HG03095 (cell line): ENCODE measurements around the gene SRSF4.
"Not testable (repeated sequence)": the region's sequence is repeated elsewhere in the genome, so short reads cannot be mapped to it uniquely, and the experiment has no call there.

ENCODE experiments used
- ATAC-seq: cut with Tn5 transposase; IDR thresholded peaks from one replicate; pipeline ENCODE4 v1.9.1; 2021; ENCODE audit warnings: moderate library complexity; ENCODE audit not compliant: unreplicated experiment

SRSF4 gene

DNA sequence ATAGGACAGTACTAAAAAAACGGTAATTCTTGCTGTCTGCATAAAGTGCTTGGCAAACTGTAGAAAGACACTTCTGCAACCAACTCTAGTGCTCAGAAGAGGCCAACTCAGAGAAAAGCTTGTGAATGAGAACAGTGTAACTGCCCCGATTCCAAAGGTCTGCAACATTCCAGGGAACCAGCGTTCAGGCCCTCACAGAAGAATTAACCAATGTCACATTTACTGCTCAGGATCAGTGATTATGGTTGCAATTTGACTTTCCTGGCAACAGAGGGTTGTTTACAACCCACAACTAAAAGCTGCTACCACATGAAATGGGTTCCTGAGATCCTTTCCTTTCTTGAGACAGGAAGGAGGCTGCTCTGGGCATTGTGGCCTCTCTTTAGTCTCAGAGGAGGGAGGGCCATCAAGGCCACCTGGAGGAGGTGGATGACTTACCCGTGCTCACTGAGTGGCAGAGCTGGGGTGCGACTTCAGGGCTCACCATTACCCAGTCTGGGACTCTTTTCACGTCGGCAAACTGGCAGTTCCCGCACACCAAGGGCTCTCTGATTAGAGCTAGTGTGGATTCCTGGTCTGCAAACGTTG, 15.3 kb downstream of the SRSF4 start:
- ATAC-seq: no peak

DNA sequence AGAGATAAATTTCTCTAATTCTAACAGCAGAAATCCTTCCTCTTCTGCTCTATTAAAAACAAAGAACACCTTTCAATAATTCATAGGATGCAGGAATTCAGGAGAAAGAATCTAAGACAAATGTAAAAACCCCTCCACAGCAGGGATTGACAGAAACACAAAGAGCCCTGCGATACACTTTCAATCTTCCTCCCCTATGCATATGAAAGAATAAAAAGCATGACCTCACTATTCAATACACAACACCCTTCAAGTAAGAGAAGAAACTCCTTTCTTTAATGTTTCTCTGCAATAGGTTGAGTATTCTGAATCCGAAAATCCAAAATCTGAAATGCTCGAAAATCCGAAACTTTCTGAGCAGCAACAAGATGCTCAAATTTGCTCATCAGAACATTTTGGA, 17.1 kb downstream of the SRSF4 start:
- no peak for ATAC-seq

DNA sequence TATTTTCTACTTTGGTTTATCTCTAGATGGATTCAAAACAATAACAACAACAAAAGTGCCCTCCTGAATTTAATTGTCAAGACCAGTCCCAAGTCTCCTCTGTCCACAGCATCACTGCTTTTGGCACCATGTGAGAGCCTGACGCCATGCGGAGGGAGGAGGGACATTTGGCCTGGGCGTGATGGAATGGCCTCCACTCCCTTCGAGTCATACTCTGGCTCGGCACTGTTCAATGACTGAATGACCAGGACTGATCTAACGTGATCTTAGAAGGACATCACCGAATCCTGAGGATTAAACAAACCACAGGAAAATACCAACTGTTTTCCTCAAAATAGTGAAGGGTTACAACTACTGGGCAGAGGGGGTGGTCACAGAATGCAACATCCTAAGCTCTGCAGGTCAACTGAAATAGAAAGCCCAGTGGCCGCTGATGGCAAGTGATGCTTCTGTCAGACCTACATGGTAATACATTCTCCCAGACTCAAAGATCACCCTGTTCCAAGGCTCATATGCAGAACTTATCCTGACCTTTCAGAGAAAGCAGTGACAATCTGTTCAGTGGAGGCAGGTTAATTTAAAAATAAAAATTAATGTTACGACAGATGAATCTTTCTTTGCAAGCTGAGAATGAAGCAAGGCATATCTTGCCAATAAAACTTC, 19.1 kb downstream of the SRSF4 start:
- ATAC-seq: no peak

DNA sequence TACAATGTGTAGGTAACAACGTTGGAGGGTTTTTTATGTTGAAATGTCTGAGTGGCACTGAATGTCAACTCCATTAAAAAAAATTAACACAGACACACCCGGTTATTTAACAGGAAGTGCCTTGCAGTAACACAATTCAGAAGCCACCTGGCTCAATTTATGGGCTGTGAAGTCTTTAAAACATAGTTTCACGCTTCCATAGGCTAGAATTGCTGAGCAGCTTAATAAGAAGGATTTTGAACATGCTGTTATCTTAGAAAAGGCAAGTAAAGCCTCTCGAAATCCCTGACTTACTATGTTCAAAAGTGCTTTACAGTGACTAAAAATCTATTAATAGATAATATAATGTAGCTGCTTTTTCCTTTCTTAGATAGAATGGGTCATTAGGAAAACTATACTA, 19.7 kb downstream of the SRSF4 start:
- no peak for ATAC-seq

DNA sequence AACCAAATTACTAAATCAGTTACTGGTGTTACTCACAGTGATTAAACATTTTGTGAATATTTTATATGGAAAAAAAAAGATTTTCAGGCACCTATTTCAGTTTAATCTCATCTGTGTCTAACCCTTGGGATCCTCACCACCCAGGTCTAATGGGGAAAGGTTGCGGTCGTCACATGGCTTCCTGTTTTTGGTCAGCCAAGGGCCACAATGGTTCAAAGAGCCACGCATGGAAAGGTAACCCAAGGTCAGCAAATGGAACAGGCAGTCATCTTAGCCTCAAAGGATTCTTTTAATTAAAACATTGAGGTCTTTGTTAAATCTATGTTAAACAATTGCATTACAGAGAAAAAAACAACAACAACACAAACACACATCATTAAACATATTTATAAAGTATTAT, 21.9 kb downstream of the SRSF4 start:
- ATAC-seq: no peak

DNA sequence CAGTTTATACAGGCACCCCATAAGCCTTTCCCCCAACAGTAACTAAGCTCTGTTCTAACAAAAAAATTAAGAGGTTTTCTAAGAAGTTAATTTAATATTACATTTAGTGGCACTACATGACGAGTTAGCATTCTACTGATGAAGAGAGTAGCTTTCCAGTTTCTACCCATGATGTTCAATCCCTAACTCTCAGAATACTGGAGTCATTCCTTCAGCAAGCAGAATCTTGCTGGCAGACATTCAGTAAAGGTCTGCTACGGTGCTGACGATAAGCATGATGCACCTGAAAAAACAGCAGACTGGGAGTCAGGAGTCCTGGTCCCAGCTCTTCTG, 24.5 kb downstream of the SRSF4 start:
- ATAC-seq: no peak

DNA sequence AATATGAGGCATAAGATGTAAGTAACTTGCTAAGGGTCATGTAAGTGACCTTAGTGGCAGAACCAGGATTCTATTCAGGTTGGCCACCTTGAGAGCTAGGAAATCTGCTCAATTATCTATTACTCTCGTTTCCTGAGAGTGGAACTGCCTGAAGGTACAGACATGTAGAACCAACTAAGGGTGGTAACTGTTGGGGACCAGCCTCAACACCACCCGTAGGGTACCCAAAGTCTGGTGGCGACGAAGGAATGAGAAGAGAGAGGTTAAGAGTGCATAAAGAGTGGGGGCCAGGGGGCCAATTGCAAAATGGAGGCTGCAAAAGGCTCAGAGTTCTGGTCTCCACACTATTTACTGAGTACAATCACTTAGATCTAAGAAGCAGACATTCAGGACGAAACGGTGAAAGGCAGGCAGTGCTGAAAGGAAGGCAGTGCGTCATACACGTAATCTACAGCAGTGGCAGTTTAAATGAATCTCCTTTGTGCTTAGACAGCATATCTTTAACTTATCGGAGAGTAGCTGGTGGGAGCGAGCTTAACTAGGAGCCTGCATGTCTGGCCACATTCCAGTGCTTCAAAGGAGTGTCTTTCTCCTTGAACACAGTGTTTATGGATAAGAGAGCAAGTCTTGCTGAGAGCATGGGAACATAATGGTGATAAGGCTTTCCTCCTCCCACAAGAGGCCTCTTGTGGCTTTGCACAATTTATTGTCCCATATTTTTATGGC, 25.0 kb downstream of the SRSF4 start:
- ATAC-seq: no peak

DNA sequence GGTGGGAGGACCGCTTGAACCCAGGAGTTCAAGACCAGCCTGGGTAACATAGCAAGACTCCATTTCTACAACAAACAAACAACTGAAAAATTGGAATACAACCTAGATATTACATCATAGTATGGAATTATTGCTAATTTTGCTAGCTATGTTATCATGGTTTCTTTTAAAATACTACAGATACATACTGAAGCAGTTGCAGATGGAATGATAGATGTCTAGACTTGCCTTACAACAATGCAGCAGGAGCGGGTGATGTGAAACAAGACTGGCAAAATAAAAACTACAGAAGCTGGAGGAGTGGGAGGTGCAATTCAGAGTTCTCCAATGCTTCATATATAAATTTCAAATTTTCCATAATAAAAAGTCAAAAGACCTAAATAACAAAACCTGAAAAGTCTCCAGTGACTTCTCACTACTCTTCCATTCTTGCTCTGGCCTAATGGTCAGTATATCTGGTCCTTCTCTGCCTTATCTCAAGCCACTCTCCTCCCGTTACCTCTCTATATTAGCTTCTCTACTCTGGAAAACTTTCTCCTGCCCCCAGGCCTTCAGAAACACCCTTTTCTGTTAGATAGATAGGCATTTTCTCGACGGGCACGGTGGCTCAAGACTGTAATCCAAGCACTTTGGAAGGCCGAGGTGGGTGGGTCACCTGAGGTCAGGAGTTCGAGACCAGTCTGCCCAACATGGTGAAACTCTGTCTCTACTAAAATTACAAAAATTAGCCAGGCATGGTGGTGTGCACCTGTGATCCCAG, 29.5 kb downstream of the SRSF4 start:
- ATAC-seq: no peak

DNA sequence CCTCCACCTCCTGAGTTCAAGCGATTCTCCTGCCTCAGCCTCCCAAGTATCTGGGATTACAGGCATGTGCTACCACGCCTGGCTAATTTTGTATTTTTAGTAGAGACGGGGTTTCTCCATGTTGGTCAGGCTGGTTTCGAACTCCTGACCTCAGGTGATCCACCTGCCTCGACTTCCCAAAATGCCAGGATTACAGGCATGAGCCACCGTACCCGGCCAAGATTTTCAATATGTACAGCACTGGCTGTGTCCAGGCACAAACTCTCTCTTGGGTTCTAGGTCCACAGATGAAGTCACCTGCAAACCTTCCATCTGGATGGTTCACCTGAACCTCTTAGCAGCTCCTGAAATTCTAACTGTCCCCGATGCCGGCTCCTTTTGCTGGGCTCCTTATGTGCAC, 31.4 kb downstream of the SRSF4 start:
- ATAC-seq: not testable (repeated sequence)

DNA sequence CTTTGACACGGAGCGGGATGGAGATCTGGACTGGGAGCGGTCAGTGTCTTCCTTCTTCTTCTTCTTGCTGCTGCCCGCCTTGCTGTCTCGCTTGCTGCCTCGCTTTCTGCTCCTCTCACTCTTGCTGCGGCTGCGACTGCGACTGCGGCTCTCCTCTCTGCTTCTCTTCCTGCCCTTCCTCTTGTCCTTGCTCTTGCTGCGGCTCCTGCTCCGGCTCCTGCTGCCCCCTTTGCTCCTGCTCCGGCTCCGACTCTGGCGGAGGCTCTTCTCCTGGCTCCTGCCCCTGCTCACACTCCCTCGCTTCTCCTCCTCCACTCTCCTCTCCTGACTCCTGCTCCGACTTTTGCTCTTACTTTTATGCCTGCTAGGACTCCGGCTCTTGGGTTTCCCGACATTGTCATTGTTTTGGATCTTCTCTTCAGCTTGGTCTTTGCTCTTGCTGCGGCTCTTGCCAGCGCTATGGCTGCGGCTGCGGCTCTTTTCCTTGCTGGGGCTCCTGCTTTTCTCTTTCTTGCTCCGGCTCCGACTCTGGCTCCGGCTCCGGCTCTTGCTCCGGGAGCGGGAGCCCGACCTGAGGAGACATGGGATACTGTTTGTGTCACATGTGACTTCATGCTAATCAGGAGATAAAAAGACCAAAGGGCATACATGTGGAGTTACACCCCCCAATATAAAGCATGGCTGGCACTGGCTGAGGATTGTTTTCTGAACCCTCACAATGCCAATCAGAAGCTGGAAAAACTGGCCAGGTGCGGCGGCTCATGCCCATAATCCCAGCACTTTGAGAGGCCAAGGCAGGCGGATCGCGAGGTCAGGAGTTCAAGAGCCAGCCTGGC, 32.8 kb downstream of the SRSF4 start:
- ATAC-seq: no peak

DNA sequence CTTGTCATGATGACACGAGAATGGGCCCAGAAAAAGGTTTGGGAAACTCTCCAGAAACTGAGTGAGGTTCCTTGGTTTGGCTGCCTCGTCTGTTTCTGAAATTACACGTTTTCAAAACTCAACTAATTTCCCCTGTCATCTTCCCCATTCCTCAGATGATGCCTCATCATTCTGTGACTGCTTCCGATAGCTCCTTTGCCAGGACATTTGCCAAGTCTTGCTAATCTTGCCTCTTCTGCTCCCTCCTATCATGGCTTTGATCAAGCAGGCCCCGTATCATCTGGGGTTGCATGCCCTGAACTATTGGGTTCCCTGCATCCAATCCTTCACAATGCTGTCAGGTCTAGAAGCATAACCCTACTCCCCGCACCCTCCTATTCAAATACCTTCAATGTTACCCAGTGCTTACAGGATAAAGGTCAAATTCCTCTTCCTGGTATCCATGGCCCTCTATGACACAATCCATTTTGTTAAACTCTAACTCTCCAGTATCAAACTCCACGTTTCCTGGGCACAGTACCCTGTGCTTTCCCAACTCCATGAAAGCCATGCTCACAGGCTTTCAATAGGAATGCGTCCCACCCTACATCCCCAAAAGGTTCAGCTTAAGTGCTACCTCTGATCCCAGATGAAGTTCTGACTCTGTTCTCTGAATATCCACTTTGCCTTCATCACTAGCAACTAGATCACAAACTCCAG, 35.8 kb downstream of the SRSF4 start:
- ATAC-seq: no peak

DNA sequence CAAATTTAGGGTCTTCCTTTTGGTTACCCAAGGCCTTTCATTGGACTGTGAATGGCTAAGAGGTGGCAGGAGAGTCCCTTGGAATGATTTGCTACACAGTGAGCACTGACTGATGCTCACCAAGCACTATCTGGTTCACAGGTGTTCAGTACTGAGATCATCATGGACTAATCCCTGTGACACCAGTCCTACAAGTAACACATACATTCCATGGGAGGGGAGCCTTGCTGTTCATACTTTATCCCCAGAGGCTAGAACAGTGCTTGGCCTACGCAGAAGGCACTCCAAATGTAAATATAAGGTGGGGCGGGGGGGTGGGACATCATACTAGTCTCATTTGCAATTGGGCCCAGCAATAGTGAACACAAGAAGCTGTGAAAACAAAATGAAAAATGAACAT, 37.5 kb downstream of the SRSF4 start:
- no peak for ATAC-seq

DNA sequence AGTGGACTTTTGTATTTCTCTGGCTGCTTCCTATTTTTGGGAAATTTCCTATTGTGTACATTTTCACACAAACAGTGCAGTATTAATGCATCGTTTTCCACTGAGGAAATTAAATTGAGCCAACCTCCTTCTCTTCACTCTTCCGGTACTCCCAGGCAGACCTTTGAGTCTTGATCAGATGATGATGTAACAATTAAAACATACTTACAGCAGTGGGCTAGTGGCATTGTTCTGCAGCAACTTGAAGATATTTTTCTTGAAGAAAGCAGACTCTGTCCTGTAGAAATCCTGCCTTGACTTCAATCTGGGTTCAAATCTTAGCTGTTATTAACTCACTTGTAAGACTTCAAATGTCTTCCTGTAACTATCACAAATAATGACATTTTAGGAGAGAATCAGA, 39.0 kb downstream of the SRSF4 start:
- ATAC-seq: no peak

DNA sequence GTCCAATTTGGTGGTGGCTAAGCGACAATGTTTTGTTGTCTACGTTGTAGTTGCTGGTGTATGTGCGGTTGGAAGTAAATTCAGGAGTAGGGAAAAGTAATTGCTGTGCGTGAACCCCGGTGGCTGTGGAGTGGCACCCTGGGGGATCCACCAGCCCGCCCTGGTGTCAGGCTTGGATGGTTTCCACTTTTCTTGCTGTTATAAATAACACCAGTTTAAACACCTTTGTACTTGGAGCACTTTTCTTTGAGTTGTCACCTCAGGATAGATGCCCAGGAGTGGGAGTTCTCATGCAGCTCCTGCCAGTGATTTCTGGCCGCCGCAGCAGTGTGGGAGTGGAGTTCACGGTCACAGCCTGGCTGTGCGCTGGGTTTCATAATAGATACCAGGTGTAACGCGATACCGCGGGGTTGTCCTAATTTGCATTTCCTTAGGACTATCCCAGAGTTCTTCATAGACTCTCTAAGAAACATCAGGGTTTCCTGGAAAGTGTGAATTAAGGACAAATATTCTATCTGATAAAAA, 45.2 kb downstream of the SRSF4 start:
- ATAC-seq: no peak

DNA sequence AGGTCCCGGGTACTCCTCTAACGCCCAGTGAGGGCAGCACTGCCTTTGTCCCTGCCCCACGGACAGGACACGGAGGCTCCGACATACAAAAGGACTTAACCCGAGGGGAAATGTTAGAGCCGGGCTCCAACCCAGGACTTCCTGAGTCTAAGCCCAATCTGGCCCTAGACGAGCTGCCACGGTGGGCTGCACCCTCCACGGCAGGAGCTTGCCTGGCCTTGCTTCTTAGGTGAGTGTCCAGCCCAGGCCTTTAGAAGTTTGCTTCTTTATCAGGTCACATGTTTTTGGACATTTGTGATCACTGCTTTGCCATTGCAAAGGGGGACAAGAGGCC, 47.0 kb downstream of the SRSF4 start:
- no peak for ATAC-seq

DNA sequence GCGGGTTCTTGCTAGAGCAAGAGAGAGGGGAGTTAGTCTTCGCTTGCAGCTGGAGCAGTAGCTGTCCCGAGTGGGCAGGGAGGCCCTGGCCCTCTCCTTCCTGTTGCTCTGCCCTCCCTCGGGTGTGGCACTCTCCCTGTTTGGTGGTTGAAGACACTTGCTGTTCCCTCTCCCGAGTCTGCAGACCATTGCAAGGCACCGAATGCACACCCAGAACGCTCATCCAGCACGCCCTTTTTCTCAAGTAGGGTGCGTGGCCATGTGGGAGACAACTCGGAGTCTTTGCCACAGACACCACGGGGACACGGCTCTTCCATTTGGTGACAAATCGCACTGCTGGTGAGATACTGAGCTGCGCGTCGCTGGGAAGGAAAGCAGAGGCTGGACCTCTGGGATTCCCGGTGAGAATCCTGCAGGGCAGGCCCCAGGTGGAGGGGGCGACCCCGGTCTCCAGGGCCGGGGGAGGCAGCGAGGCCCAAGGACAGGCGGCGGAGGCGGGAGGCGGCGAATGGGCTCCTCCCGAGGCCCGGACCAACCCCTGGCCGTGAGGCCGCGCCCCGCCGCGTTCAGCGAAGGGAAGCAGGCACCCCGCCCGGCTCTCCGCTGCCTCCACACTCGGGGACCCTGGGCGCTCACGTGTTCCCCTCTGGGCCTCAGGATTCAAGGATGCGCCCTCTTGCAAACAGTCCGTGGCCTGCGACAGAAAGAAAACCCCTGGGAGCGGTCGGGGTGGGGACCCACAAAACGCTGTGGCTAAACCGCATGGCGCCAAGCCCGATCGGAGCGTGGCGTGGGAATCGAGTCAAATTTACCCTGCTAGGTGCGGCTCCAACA, 47.6 kb downstream of the SRSF4 start:
- ATAC-seq: no peak

DNA sequence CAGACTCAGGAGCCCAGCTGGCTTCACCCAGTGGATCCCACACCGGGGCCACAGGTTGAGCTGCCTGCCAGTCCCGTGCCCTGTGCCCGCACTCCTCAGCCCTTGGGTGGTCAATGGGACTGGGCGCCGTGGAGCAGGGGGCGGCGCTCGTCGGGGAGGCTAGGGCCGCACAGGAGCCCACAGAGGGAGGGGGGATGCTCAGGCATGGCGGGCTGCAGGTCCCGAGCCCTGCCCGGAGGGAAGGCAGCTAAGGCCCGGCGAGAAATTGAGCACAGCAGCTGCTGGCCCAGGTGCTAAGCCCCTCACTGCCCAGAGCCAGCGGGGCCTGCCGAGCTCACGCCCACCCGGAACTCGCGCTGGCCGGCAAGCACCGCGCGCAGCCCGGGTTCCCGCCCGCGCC, 50.6 kb downstream of the SRSF4 start:
- ATAC-seq: not testable (repeated sequence)

DNA sequence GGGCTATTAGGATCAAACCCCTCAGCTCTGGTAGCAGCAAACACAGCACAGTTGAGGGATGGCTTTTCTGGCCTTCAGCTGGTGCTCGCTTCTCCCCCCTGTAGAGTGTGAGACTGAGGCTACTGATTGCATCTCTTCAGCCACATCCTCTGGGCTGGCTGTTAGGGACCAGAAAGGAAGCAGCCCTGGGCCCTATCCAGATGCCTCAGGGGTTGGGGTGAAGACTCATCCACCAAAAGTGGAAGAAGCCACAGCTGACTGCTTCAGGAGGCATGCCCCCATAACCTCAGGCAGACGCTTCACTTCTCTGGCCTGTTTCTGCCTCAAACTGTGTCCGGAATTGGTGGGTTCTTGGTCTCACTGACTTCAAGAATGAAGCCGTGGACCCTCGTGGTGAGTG, 51.8 kb downstream of the SRSF4 start:
- no peak for ATAC-seq

DNA sequence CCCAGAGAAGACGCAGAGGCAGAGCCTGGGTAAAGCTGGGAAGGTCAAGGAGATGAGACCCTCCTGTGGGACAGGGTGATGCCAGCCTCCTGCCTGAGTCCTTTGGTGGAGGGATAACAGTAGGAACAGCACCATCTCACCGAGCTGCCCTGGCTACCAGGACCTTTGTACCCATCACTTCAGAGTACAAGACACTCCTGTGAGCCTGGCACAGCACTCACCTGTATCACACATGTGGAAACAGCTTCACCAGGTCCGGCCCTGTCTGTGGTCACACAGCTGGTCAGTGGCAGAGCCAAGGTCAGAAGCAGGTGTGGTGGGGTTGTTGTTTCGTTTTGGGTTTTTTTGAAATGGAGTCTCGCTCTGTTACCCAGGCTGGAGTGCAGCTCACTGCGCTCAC, 53.0 kb downstream of the SRSF4 start:
- ATAC-seq: no peak
